GM19238 (cell line): ENCODE measurements around the gene CIBAR2.

Experiments
- DNase-seq: peaks from one replicate; pipeline ENCODE4 v3.0.0; 2011; ENCODE audit warnings: low spot score; ENCODE audit not compliant: insufficient read length

Gene CIBAR2

GRCh38 chr16:85103114-85104079 is 8.9 kb downstream of the CIBAR2 start:
- DNase-seq = no peak

DNA sequence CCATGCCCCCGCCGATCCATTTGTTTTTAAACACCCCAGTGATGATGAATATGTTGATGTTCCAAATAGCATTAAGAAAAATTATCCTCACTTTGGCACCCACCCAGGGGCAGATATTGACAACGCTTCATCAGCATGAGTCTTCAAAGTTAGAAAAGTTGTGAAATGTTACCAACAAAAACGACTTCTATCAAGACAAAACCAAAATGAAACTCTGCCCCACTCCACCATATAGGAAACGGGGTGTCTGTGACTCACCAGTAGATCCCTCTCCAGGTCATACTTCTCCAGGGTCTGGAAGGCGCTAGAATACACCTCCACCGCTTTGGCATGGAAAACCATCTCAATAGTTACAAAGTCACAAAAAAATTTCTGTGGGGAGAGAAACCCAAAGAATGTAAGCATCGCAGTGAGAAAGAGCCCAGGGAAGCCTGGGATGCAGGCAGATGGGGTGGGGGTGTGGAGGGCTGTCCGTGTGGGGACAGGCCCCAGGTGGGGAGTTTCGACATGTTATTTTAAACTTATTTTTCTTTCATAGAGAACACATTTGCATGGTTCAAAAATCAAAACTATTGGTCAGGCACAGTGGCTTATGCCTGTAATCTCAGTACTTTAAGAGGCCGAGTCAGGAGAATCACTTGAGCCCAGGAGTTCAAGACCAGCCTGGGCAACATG is 10.2 kb downstream of the CIBAR2 start:
- no peak for DNase-seq

DNA sequence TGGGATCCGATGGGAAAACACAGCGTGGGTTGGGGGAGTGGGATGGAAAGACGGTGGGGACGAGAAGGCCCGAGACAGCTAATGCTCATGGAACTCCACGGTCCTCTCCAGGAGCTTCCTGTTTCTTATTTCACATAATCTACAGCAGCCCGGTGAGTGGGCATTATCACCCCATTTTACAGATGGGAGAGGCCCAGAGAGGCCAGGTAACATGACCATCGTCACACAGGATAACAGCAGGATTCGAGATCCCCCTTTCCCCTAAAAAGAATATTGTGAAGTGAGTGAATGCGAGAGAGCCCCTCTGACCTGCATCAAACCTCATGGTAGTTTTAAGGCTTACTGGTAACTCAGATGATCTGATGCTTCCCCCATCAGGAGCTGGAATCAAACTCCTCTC is 12.0 kb downstream of the CIBAR2 start:
- DNase-seq = no peak

DNA sequence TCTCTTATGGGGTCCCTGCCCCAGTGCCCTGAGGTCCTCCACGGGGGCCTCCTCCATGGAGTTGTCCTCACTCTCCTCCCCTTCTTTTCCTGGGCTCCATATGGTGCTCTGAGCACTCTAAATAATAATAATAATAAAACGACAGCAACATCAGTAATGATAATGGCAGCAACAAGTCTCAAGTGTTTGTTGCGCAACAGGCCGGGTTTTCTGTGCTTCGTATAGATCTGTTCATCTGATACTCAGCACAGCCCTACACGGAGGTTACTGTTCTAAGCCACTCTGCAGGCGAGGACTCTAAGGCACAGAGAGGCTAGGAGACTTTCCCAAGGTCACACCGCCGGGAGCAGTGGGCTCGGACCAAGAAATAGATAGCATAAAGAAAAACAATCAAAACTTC is 13.7 kb downstream of the CIBAR2 start:
- DNase-seq = no peak

DNA sequence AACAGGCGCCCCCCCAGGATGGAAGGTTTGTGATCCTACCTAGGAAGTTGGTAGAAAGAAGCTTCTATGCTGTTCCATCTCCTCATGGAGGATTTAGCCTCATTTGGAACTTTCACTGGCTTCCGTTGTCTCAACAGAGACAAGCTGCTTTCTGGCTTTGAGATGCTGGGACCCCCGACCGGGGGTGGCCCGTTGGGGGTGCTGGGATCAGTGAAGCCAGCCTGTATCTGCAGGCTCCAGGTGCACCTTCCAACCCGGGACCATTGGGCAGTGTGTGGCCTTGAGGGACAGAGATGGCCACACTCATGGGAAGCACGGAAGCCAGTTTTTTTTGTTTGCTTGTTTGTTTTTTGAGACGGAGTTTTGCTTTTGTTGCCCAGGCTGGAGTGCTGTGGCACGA is 15.4 kb downstream of the CIBAR2 start:
- DNase-seq = no peak

- DNase-seq = no peak
Observed at GRCh38 chr16:85094812-85095211, 17.5 kb downstream of the CIBAR2 start.

GRCh38 chr16:85094176-85094805 is 18.0 kb downstream of the CIBAR2 start:
- no peak for DNase-seq

GRCh38 chr16:85093705-85094104 is 18.6 kb downstream of the CIBAR2 start:
- no peak for DNase-seq

GRCh38 chr16:85092851-85093250 is 19.4 kb downstream of the CIBAR2 start:
- no peak for DNase-seq

DNA sequence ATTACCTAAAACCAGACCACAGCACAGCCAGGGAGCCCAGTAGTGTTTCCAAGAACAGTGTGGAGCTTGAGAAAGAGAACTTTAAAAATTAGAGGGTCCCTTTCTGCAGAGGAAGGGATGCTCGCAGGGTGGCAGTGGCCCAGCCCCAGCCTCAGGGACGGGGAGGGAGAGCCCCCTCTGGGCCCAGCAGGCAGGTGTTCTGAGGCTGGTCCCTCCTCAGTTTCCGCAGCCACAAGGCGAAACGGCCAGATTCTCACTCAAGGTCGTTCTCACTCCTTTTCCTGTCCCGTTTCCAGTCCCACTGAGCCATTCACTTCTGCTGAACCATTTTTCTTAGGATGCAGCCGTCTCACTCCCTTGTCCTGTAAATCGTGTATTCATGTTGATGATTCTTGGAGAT is 20.0 kb downstream of the CIBAR2 start:
- DNase-seq = no peak

DNA sequence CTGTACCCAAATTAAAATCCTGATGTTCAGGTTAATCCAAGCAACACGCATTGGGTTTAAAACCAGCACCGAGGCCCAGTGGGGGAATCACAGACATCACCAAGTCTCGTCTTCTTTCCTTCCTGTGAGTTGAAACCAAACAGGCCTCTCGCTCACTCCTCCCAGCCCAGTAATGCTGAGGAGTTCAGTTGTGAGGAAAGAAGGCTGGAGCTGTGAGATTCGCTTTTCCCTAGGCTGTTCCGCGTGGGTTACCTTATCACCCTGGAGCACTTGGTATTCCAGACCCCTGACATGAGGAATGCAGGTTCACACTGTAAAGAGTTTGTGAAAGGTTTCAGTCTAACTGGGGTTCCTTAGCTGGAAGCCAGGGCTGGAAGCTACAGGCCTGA is 20.8 kb downstream of the CIBAR2 start:
- DNase-seq = no peak

DNA sequence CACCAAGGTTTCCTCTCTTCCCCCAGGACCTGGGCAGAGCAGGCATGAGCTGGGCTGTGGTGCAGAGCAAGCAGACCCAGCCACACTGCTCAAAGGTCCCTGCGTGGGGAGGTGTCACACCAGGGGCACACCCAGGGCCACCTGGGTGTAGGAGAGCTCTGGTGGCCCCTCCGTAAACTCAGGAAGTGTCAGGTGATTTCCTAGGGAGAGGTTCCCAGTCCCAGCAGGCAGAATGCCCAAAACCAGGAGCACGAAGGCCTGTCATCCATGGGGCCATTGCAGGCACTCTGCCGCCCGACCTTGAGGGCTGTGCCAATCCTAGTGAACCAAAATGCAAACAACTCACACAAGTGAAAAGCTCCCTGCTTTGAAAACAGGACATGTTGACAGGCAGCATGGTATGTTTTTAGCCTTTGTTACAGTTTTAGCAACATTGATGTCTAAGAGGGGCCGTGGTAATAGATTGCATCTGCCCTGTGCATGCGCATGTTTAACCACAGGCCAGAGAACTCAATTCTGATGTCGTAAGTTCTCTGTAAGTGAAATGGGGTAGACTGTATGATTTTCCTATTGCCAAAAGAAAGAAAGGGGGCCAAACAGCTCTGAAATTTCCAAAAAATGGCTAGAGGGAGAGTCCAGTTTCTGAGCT is 21.3 kb downstream of the CIBAR2 start:
- no peak for DNase-seq

- DNase-seq = no peak
Observed at GRCh38 chr16:85090181-85090580, 22.1 kb downstream of the CIBAR2 start.

DNA sequence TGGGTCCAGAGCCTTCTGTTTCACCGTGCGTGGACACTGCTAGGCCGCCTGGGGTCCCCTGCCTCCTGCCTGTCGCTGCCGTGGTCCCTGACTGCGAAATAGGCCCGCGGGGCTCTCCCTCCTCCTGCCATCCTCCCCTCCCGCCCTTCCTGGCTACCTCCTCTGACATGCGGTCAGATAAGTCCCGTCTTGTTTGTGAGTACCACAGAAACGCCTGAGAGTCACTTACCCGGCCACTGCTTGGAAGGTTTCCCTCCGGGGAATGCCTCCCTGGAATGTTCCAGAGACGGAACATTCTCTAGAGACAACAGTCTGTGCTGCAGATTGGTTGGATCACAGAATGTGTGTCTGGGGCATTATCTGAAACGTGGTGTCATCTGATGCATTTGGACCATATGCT is 22.7 kb downstream of the CIBAR2 start:
- no peak for DNase-seq

- no peak for DNase-seq
Observed at GRCh38 chr16:85088570-85089199, 23.6 kb downstream of the CIBAR2 start.

- no peak for DNase-seq
Observed at GRCh38 chr16:85087899-85088569, 24.2 kb downstream of the CIBAR2 start.

DNA sequence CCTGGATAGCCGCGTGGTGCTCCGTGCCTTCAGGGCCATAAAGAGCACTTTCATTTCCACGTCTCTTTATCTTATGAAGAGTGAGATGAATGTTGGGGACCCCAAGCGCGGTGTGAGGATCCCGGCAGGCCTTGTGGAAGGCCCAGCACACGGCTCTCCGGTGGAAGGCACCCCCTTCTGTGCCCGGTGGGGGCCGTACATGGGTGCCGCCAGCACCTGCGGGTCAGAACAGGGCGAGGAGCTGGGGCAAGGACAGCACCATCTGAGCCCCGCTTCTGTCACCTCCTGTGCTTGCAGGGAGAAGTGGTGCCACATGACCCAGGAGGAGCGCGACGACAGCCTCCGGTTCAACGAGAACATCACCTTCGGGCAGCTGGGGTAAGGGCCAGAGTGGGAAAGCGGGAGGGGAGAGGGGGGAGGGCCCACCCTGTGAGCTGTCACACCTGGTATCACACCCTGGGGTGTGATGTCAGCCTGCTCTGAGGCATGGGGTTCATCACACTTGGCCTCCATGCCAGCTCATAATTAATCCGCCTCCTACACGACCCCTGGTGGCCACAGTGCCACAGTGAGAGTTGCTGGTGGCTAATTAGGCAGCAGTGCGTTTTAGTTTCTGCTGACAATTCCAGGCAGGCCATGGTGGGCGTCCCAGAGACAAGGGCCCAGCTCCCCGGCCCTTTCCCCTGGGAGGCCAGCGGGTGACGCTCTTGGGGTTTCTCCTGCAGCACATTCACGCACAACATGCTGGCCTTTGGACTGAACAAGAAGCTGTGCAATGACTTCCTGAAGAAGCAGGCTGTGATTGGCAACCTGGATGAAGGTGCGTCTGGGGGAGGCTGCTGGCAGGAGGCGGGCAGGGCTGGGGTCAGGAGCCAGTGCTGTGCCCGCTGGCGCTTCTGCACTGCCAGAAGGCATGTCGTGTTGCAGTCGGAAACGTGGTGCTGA is 25.7 kb downstream of the CIBAR2 start:
- peak; percentile 76 for DNase-seq

DNA sequence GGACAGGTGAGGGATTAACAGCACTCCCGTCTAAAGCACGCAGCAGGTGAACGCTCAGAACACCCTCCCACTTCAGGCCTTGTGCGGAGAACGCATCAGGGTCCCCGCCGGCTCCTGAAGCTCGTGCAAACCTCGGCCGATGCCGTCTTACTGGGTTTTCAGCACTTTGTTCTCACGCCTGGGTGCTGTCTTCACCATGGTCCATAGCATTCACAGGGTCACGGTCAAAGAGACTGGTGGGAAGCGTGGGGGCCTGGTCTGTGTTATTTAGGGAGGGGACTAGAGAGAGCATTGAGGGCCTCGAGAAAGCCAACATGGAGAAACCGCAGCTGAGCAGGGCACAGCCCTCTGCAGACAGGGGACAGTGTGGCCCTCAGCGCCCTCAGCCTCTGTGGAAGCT is 26.6 kb downstream of the CIBAR2 start:
- DNase-seq = no peak

DNA sequence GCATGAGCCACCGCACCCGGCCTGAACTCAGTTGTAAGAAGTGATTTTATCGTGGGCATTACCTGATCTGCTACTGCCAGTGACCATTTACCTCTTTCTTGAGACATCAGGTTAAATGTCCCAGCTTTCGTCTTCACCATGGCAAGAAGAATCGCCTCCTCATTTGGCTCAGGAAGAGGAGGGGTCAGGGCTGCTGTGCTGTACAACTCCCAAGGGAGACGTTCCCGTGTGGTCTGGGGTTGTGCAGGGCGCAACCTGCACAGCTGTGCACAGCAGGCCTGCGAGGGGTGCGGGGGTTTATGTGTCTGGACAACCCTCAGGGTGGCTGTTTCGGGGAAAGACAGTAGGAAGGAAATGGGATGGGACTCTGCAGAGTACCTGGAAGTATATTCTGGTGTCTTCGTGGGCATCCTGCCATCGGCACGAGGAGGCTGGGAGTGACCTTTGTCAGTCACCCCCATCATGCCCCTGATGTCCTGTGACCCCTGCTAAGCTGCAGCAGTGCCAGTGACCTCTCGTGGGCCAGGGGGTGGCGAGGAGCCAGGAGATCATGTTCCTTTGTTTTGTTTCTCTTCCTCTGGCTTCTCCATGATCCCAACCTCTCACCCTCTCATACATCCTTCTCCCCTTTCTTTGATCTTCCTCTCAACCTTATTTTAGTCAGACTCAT is 27.3 kb downstream of the CIBAR2 start:
- DNase-seq = no peak
